Central memory CD4-positive, alpha-beta T cell (primary cell): ENCODE data around the gene PPP1R37.

Experiments
- DNase-seq: peaks from one replicate; pipeline ENCODE4 v3.0.0; 2022

Gene PPP1R37

GRCh38 chr19:45071969-45072790, 20.8 kb upstream of the PPP1R37 start:
- DNase-seq = no peak

GRCh38 chr19:45074744-45075300, 18.2 kb upstream of the PPP1R37 start:
- no peak for DNase-seq

GRCh38 chr19:45075301-45076028, 17.5 kb upstream of the PPP1R37 start:
- DNase-seq = peak; percentile 22

GRCh38 chr19:45076029-45076850, 16.7 kb upstream of the PPP1R37 start, which contains the start of gene ZNF296:
ZNF296 (minus strand) TSS chr19:45076478; CDS start chr19:45076373, 105 bp downstream.
- peak; percentile 67 for DNase-seq

GRCh38 chr19:45076851-45077730, 15.9 kb upstream of the PPP1R37 start:
- no peak for DNase-seq

GRCh38 chr19:45078390-45079062, 14.5 kb upstream of the PPP1R37 start:
- no peak for DNase-seq

- DNase-seq = peak; percentile 67
These were observed 13.7 kb upstream of the PPP1R37 start, which contains the start of gene GEMIN7 for GRCh38 chr19:45079063-45079910. GEMIN7 (plus strand) TSS chr19:45079260; CDS start chr19:45090115, 10,855 bp downstream.

GRCh38 chr19:45079911-45080370, 13.0 kb upstream of the PPP1R37 start:
- no peak for DNase-seq

GRCh38 chr19:45082170-45082569, 10.8 kb upstream of the PPP1R37 start:
- no peak for DNase-seq

- no peak for DNase-seq
These were observed 6.5 kb upstream of the PPP1R37 start for GRCh38 chr19:45086480-45086879.

GRCh38 chr19:45087531-45087930, 5.4 kb upstream of the PPP1R37 start:
- DNase-seq = peak; percentile 67

GRCh38 chr19:45090034-45090433, 2.9 kb upstream of the PPP1R37 start:
- no peak for DNase-seq

GRCh38 chr19:45090606-45091005, 2.4 kb upstream of the PPP1R37 start:
- DNase-seq = no peak

GRCh38 chr19:45091031-45091923, 1.7 kb upstream of the PPP1R37 start:
- peak; percentile 94 for DNase-seq

- DNase-seq = no peak
These were observed 1.2 kb downstream of the PPP1R37 start for GRCh38 chr19:45094137-45094536.

- DNase-seq = no peak
These were observed 1.7 kb downstream of the PPP1R37 start for GRCh38 chr19:45094707-45095106.

- DNase-seq = no peak
These were observed 2.8 kb downstream of the PPP1R37 start for GRCh38 chr19:45095496-45096413.

- DNase-seq = no peak
These were observed 3.7 kb downstream of the PPP1R37 start for GRCh38 chr19:45096700-45097099.
